Heart left ventricle (tissue), 16 donors: ENCODE data around the gene ARHGAP30. TPM values are rescaled to one million over a fixed set of nuclear protein-coding genes. Genes with fewer than 3 reads are reported as not detected.

ENCODE experiments used
- ATAC-seq, 4 donors: fragments of 200-7000 bp; cut with Tn5 transposase; one replicate each; pipeline ENCODE4 v1.9.1; 2020 to 2022; ENCODE audit warnings: moderate library complexity in 4 of 4, mild to moderate bottlenecking in 3 of 4, moderate number of reproducible peaks in 1 of 4
- DNase-seq, 5 donors: peaks; one replicate each; pipeline ENCODE4 v3.0.0-alpha.2; 2020
- H3K27ac ChIP-seq, 12 donors: fragments of 200-600 bp; sonication (generic) in 4 of 12; one replicate each; pipeline versions ENCODE4 v1.5.0 to v1.8.0; 2016 to 2022; ENCODE audit warnings: mild to moderate bottlenecking in 2 of 12
- H3K27me3 ChIP-seq, 9 donors: fragments of 200-600 bp; sonication (generic) in 2 of 9; one replicate each; pipeline versions ENCODE4 v1.5.1 to v1.8.0; 2016 to 2022; ENCODE audit warnings: mild to moderate bottlenecking in 3 of 9
- H3K36me3 ChIP-seq, 9 donors: fragments of 200-600 bp; sonication (generic) in 2 of 9; one replicate each; pipeline versions ENCODE4 v1.5.0 to v1.8.0; 2018 to 2022; ENCODE audit warnings: mild to moderate bottlenecking in 2 of 9
- H3K4me1 ChIP-seq, 12 donors: fragments of 200-600 bp; sonication (generic) in 4 of 12; one replicate each; pipeline versions ENCODE4 v1.5.0 to v1.8.0; 2016 to 2022; ENCODE audit warnings: mild to moderate bottlenecking in 3 of 12
- H3K4me3 ChIP-seq, 12 donors: fragments of 200-600 bp; sonication (generic) in 4 of 12; one replicate each; pipeline versions ENCODE4 v1.5.0 to v1.8.0; 2017 to 2022; ENCODE audit warnings: mild to moderate bottlenecking in 9 of 12, moderate library complexity in 4 of 12
- H3K9me3 ChIP-seq, 12 donors: fragments of 200-600 bp; sonication (generic) in 4 of 12; one replicate each; pipeline versions ENCODE4 v1.5.0 to v1.8.0; 2016 to 2022; ENCODE audit warnings: mild to moderate bottlenecking in 1 of 12
- CTCF ChIP-seq, 12 donors: fragments of 200-600 bp; sonication (generic) in 4 of 12; IDR thresholded peaks; one replicate each; pipeline versions ENCODE4 v1.5.0 to v1.8.0; 2018 to 2022; ENCODE audit warnings: antibody characterized with exemption in 12 of 12, mild to moderate bottlenecking in 5 of 12
- POLR2A ChIP-seq, 2 donors: fragments of 450-650 bp; IDR thresholded peaks; one replicate each; pipeline ENCODE4 v1.6.1; 2017; ENCODE audit warnings: antibody characterized with exemption in 2 of 2, mild to moderate bottlenecking in 2 of 2, moderate library complexity in 2 of 2
- WGBS, 4 donors: extraction: QIAGEN DNeasy Blood & Tissue Kit in 2 of 4; methylation state at CpG; one replicate each; pipeline versions ENCODE4 v1.1.5 to v1.1.7; 2013 to 2018; 5-methylcytosine and 5-hydroxymethylcytosine counted together
- intact Hi-C, 10 donors: fragments of 100-400 bp; cut with DNase I; formaldehyde crosslinking; loops; one replicate each; pipeline versions ENCODE4 v1.11.1 to v1.14.2; 2022
- polyA plus RNA-seq, 2 donors: library from polyadenylated mRNA; stranded (reverse); fragments of 200-250 nt; gene quantifications; one replicate each; pipeline ENCODE4 v1.2.3, GENCODE V29; 2013
- total RNA-seq, 9 donors: library from RNA; depleted of rRNA in 2 of 9; stranded (reverse); fragments of >200 nt in 2 of 9; fragmentation: NEBNext Ultra II Directional in 3 of 9; extraction: Animal tissue kit (Norgen Biotek cat#: 25700) in 3 of 9; gene quantifications; one replicate each; pipeline versions ENCODE4 v1.1.0 to v1.2.4, GENCODE V29; 2016 to 2023
- donor health status: ischemic (EF 13 %, LVEDD 7.1; RV severe dilation, severe dysfunction).
- donor health status: healthy with polysubstance abuse.
- donor health status: DM: no; HTN: yes; CAD: no.
- donor health status: DM: no; HTN: no; CAD: no.
- donor health status: ischemic (EF 25% LVEDD 6.9; RV normal size, moderate dysfunction).
- donor health status: ischemic (EF 25% LVEDD 5.7; RV mildly dilated, moderate dysfunction).
- donor health status: healthy.
- donor health status: DM: yes; HTN: yes; CAD: no.
- donor health status: ischemic (EF 35%, LVEDD 5.7; RV mildly dilated, moderate dysfunction).
- donor health status: nonischemic (EF 11% LVEDD 7.7; RV severe dilation, severe dysfunction).
- donor health status: DM: yes; HTN: yes; CAD: no.
- donor health status: PGD.
- donor health status: ischemic (EF 29% LVEDD 5.4; RV normal size, mild dysfunction).
- donor health status: nonischemic (EF 23%, LVEDD 6.1; RV moderate dilation, normal function).

The ARHGAP30 gene
- total and polyA plus RNA-seq, 11 donors, result 1.3 to 32.2 (median 2.1) TPM

- TF ChIP-seq CTCF (IDR thresholded peaks at IDR 0.05), result peak; percentile 46 to 77 (median 62)
- no peak for TF ChIP-seq POLR2A (IDR thresholded peaks at IDR 0.05)
- Histone ChIP-seq H3K9me3 (no peaks in the 10 kb centered on the region), H3K27ac (peak overlapping the region in 10 of 12 donors; percentile 10 to 76 (median 54)), H3K4me1 (peaks cover 0 to 24% (median 6%) of the 10 kb centered on the region in 12 donors), H3K36me3 (peaks cover 0 to 31% (median 7%) of the 10 kb centered on the region in 9 donors), H3K4me3 (no peak overlapping the region), H3K27me3 (no peaks in the 10 kb centered on the region)
- ATAC-seq, result peak; percentile 83 to 94 (median 90)
- DNase-seq, result peak; percentile 66 to 79 (median 70)
- intact Hi-C loops, result loop anchor here (1.0 to 10.0 kb wide), 10 partner anchors 45 to 155 kb away; partner anchors contain the start of genes USF1 (in 4 of the 10), KLHDC9 (in 3 of the 10), DEDD (in 2 of the 10) and UFC1 (in 1 of the 10)
- 59 to 79% (median 70%) methylated on average over 1 of the region's 1 CpG for WGBS, 4 donors
These were observed 72.2 kb downstream of the ARHGAP30 start for GRCh38 chr1:160997323-160998038.

Other genes with a start within 250 kb of the ARHGAP30 start
- 1 to 10 TPM in 2 of 9 donors, under 1 TPM in 2, not detected in 5; 0.10 to 2.2 (median 1.2) TPM for gene CD244, start 207.0 kb downstream of the ARHGAP30 start, total RNA-seq
- gene CD244, start 207.0 kb downstream of the ARHGAP30 start, polyA plus RNA-seq, result under 1 TPM; 0.08 to 0.22 TPM
- 1,000 to 10,000 TPM in 1 of 9 donors, 10 to 100 TPM in 1, 1 to 10 TPM in 3, under 1 TPM in 2, not detected in 2; 0.35 to 2,168 (median 2.6) TPM for gene ITLN1, start 184.7 kb downstream of the ARHGAP30 start, total RNA-seq
- gene ITLN1, start 184.7 kb downstream of the ARHGAP30 start, polyA plus RNA-seq, result 1 to 10 TPM in 1 of 2 donors, under 1 TPM in 1; 0.62 to 2.1 TPM
- 1 to 10 TPM in 1 of 9 donors, under 1 TPM in 1, not detected in 7; 0.46 to 4.1 TPM for gene ITLN2, start 115.1 kb downstream of the ARHGAP30 start, total RNA-seq
- under 1 TPM; 0.15 to 0.23 TPM for gene ITLN2, start 115.1 kb downstream of the ARHGAP30 start, polyA plus RNA-seq
- 10 to 100 TPM in 5 of 9 donors, 1 to 10 TPM in 4; 7.5 to 23.4 (median 10.9) TPM for gene F11R, start 48.7 kb downstream of the ARHGAP30 start, total RNA-seq
- 10 to 100 TPM in 1 of 2 donors, 1 to 10 TPM in 1; 7.4 to 13.8 TPM for gene F11R, start 48.7 kb downstream of the ARHGAP30 start, polyA plus RNA-seq
- 10 to 100 TPM in 7 of 9 donors, 1 to 10 TPM in 2; 6.1 to 22.7 (median 14.4) TPM for gene TSTD1, start 30.9 kb downstream of the ARHGAP30 start, total RNA-seq
- gene TSTD1, start 30.9 kb downstream of the ARHGAP30 start, polyA plus RNA-seq, result 10 to 100 TPM; 14.7 to 16.2 TPM
- 10 to 100 TPM; 20.2 to 51.1 (median 28.2) TPM for gene USF1, start 23.9 kb downstream of the ARHGAP30 start, total RNA-seq
- gene USF1, start 23.9 kb downstream of the ARHGAP30 start, polyA plus RNA-seq, result 10 to 100 TPM; 31.9 to 43.0 TPM
- gene NECTIN4, start 19.7 kb upstream of the ARHGAP30 start, total RNA-seq, result under 1 TPM in 2 of 9 donors, not detected in 7; 0.07 to 0.53 TPM
- gene NECTIN4, start 19.7 kb upstream of the ARHGAP30 start, polyA plus RNA-seq, result under 1 TPM in 1 of 2 donors, not detected in 1; 0.03 TPM
- 10 to 100 TPM in 3 of 9 donors, 1 to 10 TPM in 6; 2.4 to 13.3 (median 6.1) TPM for gene KLHDC9, start 28.5 kb upstream of the ARHGAP30 start, total RNA-seq
- 1 to 10 TPM in 1 of 2 donors, under 1 TPM in 1; 0.43 to 3.2 TPM for gene KLHDC9, start 28.5 kb upstream of the ARHGAP30 start, polyA plus RNA-seq
- 10 to 100 TPM; 38.3 to 59.1 (median 49.4) TPM for gene PFDN2, start 48.1 kb upstream of the ARHGAP30 start, total RNA-seq
- 100 to 1,000 TPM; 162 to 234 TPM for gene PFDN2, start 48.1 kb upstream of the ARHGAP30 start, polyA plus RNA-seq
- gene NIT1, start 48.2 kb upstream of the ARHGAP30 start, total RNA-seq, result 10 to 100 TPM; 28.1 to 42.7 (median 34.7) TPM
- 10 to 100 TPM; 25.8 to 34.3 TPM for gene NIT1, start 48.2 kb upstream of the ARHGAP30 start, polyA plus RNA-seq
- gene DEDD, start 62.8 kb upstream of the ARHGAP30 start, total RNA-seq, result 10 to 100 TPM; 20.8 to 36.0 (median 26.5) TPM
- gene DEDD, start 62.8 kb upstream of the ARHGAP30 start, polyA plus RNA-seq, result 10 to 100 TPM; 13.8 to 38.8 TPM
- 10 to 100 TPM; 54.4 to 86.9 (median 73.2) TPM for gene UFC1, start 84.1 kb upstream of the ARHGAP30 start, total RNA-seq
- 100 to 1,000 TPM in 1 of 2 donors, 10 to 100 TPM in 1; 60.7 to 131 TPM for gene UFC1, start 84.1 kb upstream of the ARHGAP30 start, polyA plus RNA-seq
- 10 to 100 TPM; 12.3 to 20.0 (median 14.6) TPM for gene USP21, start 89.6 kb upstream of the ARHGAP30 start, total RNA-seq
- gene USP21, start 89.6 kb upstream of the ARHGAP30 start, polyA plus RNA-seq, result 10 to 100 TPM; 13.0 TPM
- gene PPOX, start 96.5 kb upstream of the ARHGAP30 start, total RNA-seq, result 10 to 100 TPM in 8 of 9 donors, 1 to 10 TPM in 1; 9.7 to 16.7 (median 13.7) TPM
- 10 to 100 TPM; 10.7 to 24.3 TPM for gene PPOX, start 96.5 kb upstream of the ARHGAP30 start, polyA plus RNA-seq
- 10 to 100 TPM; 18.2 to 34.1 (median 22.4) TPM for gene B4GALT3, start 107.6 kb upstream of the ARHGAP30 start, total RNA-seq
- gene B4GALT3, start 107.6 kb upstream of the ARHGAP30 start, polyA plus RNA-seq, result 10 to 100 TPM; 13.4 to 40.8 TPM
- gene ADAMTS4, start 129.2 kb upstream of the ARHGAP30 start, total RNA-seq, result 10 to 100 TPM in 3 of 9 donors, 1 to 10 TPM in 6; 1.6 to 65.2 (median 8.4) TPM
- 1 to 10 TPM; 5.7 to 6.1 TPM for gene ADAMTS4, start 129.2 kb upstream of the ARHGAP30 start, polyA plus RNA-seq
- gene NDUFS2, start 132.5 kb upstream of the ARHGAP30 start, total RNA-seq, result 100 to 1,000 TPM; 214 to 460 (median 297) TPM
- gene NDUFS2, start 132.5 kb upstream of the ARHGAP30 start, polyA plus RNA-seq, result 100 to 1,000 TPM; 157 to 189 TPM
- 100 to 1,000 TPM in 1 of 9 donors, 10 to 100 TPM in 5, 1 to 10 TPM in 3; 2.9 to 157 (median 17.1) TPM for gene FCER1G, start 145.4 kb upstream of the ARHGAP30 start, total RNA-seq
- gene FCER1G, start 145.4 kb upstream of the ARHGAP30 start, polyA plus RNA-seq, result 10 to 100 TPM; 14.6 to 40.0 TPM
- gene APOA2, start 153.7 kb upstream of the ARHGAP30 start, total RNA-seq, result not detected
- gene APOA2, start 153.7 kb upstream of the ARHGAP30 start, polyA plus RNA-seq, result not detected
- 10 to 100 TPM; 24.1 to 37.1 (median 31.1) TPM for gene TOMM40L, start 156.2 kb upstream of the ARHGAP30 start, total RNA-seq
- 10 to 100 TPM; 28.8 to 29.1 TPM for gene TOMM40L, start 156.2 kb upstream of the ARHGAP30 start, polyA plus RNA-seq
- gene NR1I3, start 168.3 kb upstream of the ARHGAP30 start, total RNA-seq, result not detected
- under 1 TPM in 1 of 2 donors, not detected in 1; 0.23 TPM for gene NR1I3, start 168.3 kb upstream of the ARHGAP30 start, polyA plus RNA-seq
- gene PCP4L1, start 188.9 kb upstream of the ARHGAP30 start, total RNA-seq, result under 1 TPM in 8 of 9 donors, not detected in 1; 0.29 to 0.62 (median 0.49) TPM
- under 1 TPM; 0.19 to 0.42 TPM for gene PCP4L1, start 188.9 kb upstream of the ARHGAP30 start, polyA plus RNA-seq
- 1 to 10 TPM in 8 of 9 donors, under 1 TPM in 1; 0.90 to 5.6 (median 2.7) TPM for gene MPZ, start 240.1 kb upstream of the ARHGAP30 start, total RNA-seq
- gene MPZ, start 240.1 kb upstream of the ARHGAP30 start, polyA plus RNA-seq, result 1 to 10 TPM; 1.2 to 2.1 TPM
- gene SDHC, start 244.5 kb upstream of the ARHGAP30 start, total RNA-seq, result 100 to 1,000 TPM; 113 to 408 (median 314) TPM
- 100 to 1,000 TPM in 1 of 2 donors, 10 to 100 TPM in 1; 50.6 to 256 TPM for gene SDHC, start 244.5 kb upstream of the ARHGAP30 start, polyA plus RNA-seq